ENCODE results near the gene DYRK1A. TPM values are rescaled to one million over a fixed set of nuclear protein-coding genes. Genes with fewer than 3 reads are reported as not detected.
A peak's percentile ranks its signal among the peaks of the same experiment; 100 is the strongest.

DYRK1A gene
- polyA plus RNA-seq, 1 donor (not counting 4 experiments of a cell fraction or from before 2014, with no cell fraction given) = 25.3 TPM

DNA sequence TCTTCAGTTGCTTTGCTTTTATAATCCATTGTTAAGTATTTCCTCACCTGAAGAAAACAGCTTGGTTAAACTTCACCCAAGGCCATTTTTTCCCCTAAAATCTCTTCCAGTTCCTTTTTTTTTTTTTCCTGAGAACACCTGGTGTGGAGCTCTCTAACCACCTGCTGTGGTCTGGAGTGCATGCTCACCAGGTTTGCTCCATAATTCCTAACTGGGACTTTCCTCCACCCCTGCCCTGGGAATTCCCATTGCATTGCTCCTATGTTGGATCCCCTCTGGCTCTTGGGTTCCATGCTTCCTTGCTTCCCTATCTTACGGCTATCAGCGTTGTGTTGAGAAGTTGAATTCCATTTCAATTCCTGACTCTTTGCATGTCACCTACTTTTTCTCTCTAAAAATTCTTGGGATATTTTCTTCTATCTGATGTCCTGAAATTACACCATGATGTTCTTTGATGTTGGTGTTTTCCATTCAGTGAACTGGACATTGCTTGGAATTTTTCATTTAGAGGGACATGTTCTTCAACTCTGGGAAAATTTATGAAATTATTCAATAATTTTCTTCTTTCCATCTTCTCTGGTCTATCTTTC is 19.6 kb upstream of the DYRK1A start:
- Histone ChIP-seq H3K79me2 (ENCODE audit: control insufficient read depth, insufficient read depth, low read length) (no peaks in the 10 kb centered on the region), H3K9me1 (ENCODE audit: control insufficient read depth, extremely low read depth, insufficient read depth, low read length) (no peaks in the 10 kb centered on the region), H3K9ac (ENCODE audit: control insufficient read depth, extremely low read depth, insufficient read depth, low read length) (no peak overlapping the region), H3K27ac (ENCODE audit: control insufficient read depth, insufficient read depth, low read length) (no peak overlapping the region), H2AFZ (ENCODE audit: control insufficient read depth, low read length) (no peak overlapping the region), H3K4me3 (ENCODE audit: control insufficient read depth in 2 of 3, extremely low read depth in 1 of 3, insufficient read depth in 2 of 3, low read depth in 1 of 3, low read length in 3 of 3) (no peak overlapping the region), H4K20me1 (ENCODE audit: control insufficient read depth, extremely low read depth, insufficient read depth, low read length) (no peaks in the 10 kb centered on the region), H3K27me3 (ENCODE audit: control insufficient read depth, extremely low read depth, insufficient read depth, low read length) (no peaks in the 10 kb centered on the region), H3K9me3 (ENCODE audit: control insufficient read depth, low read depth, low read length) (peaks cover 6% of the 10 kb centered on the region), H3K36me3 (ENCODE audit: control insufficient read depth in 2 of 2, extremely low read depth in 1 of 2, insufficient read depth in 2 of 2, low read length in 2 of 2) (no peaks in the 10 kb centered on the region), H3K4me1 (ENCODE audit: control insufficient read depth, extremely low read depth, insufficient read depth, low read length) (peaks cover 13% of the 10 kb centered on the region), H3K4me2 (ENCODE audit: control insufficient read depth, extremely low read depth, insufficient read depth, low read depth, low read length) (no peak overlapping the region)
- dilution Hi-C loops (cut with MboI; ENCODE audit: extremely low pct_ligation_motif_present, low sequenced_read_pairs) = no loop called here
- DNase-seq (ENCODE audit: low read depth, low spot score) = no peak
- no peak for FAIRE-seq
- TF ChIP-seq EZH2 (IDR thresholded peaks at IDR 0.05; ENCODE audit: low read length) = no peak

DNA sequence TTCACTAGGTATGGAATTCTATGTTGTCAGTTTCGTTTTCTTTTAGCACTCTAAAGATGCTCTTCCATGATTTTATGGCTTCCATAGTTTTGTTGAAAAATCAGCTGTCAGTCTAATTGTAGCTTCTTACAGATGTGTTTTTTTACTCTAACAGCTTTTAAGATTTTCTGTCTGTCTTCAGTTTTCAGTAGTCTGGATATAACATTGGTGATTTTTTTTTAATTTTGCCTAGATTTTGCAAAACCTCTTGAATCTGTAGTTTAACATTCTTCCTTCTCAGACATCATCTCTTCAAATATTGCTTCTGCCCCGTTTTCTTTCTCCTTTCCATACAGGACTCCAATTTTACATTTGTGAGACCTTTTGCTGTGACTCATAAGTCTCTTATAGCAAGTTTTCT is 17.9 kb upstream of the DYRK1A start:
- Histone ChIP-seq H3K4me3 (ENCODE audit: control insufficient read depth in 2 of 3, extremely low read depth in 1 of 3, insufficient read depth in 2 of 3, low read depth in 1 of 3, low read length in 3 of 3) (no peak overlapping the region), H3K79me2 (ENCODE audit: control insufficient read depth, insufficient read depth, low read length) (no peaks in the 10 kb centered on the region), H3K4me2 (ENCODE audit: control insufficient read depth, extremely low read depth, insufficient read depth, low read depth, low read length) (no peak overlapping the region), H3K9me3 (ENCODE audit: control insufficient read depth, low read depth, low read length) (peaks cover 6% of the 10 kb centered on the region), H3K36me3 (ENCODE audit: control insufficient read depth in 2 of 2, extremely low read depth in 1 of 2, insufficient read depth in 2 of 2, low read length in 2 of 2) (no peaks in the 10 kb centered on the region), H3K27ac (ENCODE audit: control insufficient read depth, insufficient read depth, low read length) (peak overlapping the region; percentile 62), H3K9ac (ENCODE audit: control insufficient read depth, extremely low read depth, insufficient read depth, low read length) (no peak overlapping the region), H3K4me1 (ENCODE audit: control insufficient read depth, extremely low read depth, insufficient read depth, low read length) (peaks cover 7% of the 10 kb centered on the region), H4K20me1 (ENCODE audit: control insufficient read depth, extremely low read depth, insufficient read depth, low read length) (no peaks in the 10 kb centered on the region), H2AFZ (ENCODE audit: control insufficient read depth, low read length) (no peak overlapping the region), H3K27me3 (ENCODE audit: control insufficient read depth, extremely low read depth, insufficient read depth, low read length) (no peaks in the 10 kb centered on the region), H3K9me1 (ENCODE audit: control insufficient read depth, extremely low read depth, insufficient read depth, low read length) (no peaks in the 10 kb centered on the region)
- no peak for TF ChIP-seq EZH2 (IDR thresholded peaks at IDR 0.05; ENCODE audit: low read length)
- TF ChIP-seq, protein P1, sequence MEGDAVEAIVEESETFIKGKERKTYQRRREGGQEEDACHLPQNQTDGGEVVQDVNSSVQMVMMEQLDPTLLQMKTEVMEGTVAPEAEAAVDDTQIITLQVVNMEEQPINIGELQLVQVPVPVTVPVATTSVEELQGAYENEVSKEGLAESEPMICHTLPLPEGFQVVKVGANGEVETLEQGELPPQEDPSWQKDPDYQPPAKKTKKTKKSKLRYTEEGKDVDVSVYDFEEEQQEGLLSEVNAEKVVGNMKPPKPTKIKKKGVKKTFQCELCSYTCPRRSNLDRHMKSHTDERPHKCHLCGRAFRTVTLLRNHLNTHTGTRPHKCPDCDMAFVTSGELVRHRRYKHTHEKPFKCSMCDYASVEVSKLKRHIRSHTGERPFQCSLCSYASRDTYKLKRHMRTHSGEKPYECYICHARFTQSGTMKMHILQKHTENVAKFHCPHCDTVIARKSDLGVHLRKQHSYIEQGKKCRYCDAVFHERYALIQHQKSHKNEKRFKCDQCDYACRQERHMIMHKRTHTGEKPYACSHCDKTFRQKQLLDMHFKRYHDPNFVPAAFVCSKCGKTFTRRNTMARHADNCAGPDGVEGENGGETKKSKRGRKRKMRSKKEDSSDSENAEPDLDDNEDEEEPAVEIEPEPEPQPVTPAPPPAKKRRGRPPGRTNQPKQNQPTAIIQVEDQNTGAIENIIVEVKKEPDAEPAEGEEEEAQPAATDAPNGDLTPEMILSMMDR (optimal IDR thresholded peaks at IDR 0.05 in 1 of 3, IDR thresholded peaks at IDR 0.05 in 1 of 3, conservative IDR thresholded peaks at IDR 0.05 in 1 of 3; ENCODE audit: extremely low read depth in 1 of 3, insufficient read depth in 2 of 3, low read length in 3 of 3) = no peak
- DNase-seq (ENCODE audit: low read depth, low spot score) (no peak), FAIRE-seq (no peak)
- dilution Hi-C loops (cut with MboI; ENCODE audit: extremely low pct_ligation_motif_present, low sequenced_read_pairs) = no loop called here

DNA sequence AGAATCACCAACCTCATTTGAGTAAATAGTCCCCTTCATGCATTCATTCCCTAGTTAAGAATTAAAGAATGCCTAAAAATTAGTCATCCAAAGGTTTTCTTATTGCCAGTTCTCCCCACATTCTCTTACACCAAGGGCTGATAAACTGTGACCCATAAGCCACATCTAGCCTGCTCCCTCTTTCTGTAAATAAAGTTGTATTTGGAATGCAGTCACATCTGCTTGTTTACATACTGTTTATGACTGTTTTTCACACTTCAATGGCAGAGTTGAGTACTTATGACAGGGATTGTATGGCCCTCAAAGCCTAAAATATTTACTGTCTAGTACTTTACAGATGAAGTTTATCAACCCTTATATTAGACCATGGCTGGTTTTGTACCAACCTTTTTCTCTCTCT is 16.1 kb upstream of the DYRK1A start:
- Histone ChIP-seq H3K9ac (ENCODE audit: control insufficient read depth, extremely low read depth, insufficient read depth, low read length) (no peak overlapping the region), H3K36me3 (ENCODE audit: control insufficient read depth in 2 of 2, extremely low read depth in 1 of 2, insufficient read depth in 2 of 2, low read length in 2 of 2) (no peaks in the 10 kb centered on the region), H3K27me3 (ENCODE audit: control insufficient read depth, extremely low read depth, insufficient read depth, low read length) (no peaks in the 10 kb centered on the region), H3K4me3 (ENCODE audit: control insufficient read depth in 2 of 3, extremely low read depth in 1 of 3, insufficient read depth in 2 of 3, low read depth in 1 of 3, low read length in 3 of 3) (no peak overlapping the region), H3K4me2 (ENCODE audit: control insufficient read depth, extremely low read depth, insufficient read depth, low read depth, low read length) (no peak overlapping the region), H2AFZ (ENCODE audit: control insufficient read depth, low read length) (no peak overlapping the region), H3K79me2 (ENCODE audit: control insufficient read depth, insufficient read depth, low read length) (no peaks in the 10 kb centered on the region), H3K9me1 (ENCODE audit: control insufficient read depth, extremely low read depth, insufficient read depth, low read length) (no peaks in the 10 kb centered on the region), H3K4me1 (ENCODE audit: control insufficient read depth, extremely low read depth, insufficient read depth, low read length) (peaks cover 7% of the 10 kb centered on the region), H3K9me3 (ENCODE audit: control insufficient read depth, low read depth, low read length) (peaks cover 6% of the 10 kb centered on the region), H4K20me1 (ENCODE audit: control insufficient read depth, extremely low read depth, insufficient read depth, low read length) (no peaks in the 10 kb centered on the region), H3K27ac (ENCODE audit: control insufficient read depth, insufficient read depth, low read length) (peak overlapping the region; percentile 57)
- FAIRE-seq (no peak), DNase-seq (ENCODE audit: low read depth, low spot score) (no peak)
- TF ChIP-seq, protein P1 (optimal IDR thresholded peaks at IDR 0.05 in 1 of 3, IDR thresholded peaks at IDR 0.05 in 1 of 3, conservative IDR thresholded peaks at IDR 0.05 in 1 of 3; ENCODE audit: extremely low read depth in 1 of 3, insufficient read depth in 2 of 3, low read length in 3 of 3) = no peak
- no peak for TF ChIP-seq EZH2 (IDR thresholded peaks at IDR 0.05; ENCODE audit: low read length)
- dilution Hi-C loops (cut with MboI; ENCODE audit: extremely low pct_ligation_motif_present, low sequenced_read_pairs) = no loop called here
